ENCODE results near the gene ENGASE.

GRCh38 chr17:79029327-79030009 is 45.2 kb upstream of the ENGASE start:
- TF ChIP-seq TAF1 (IDR thresholded peaks at IDR 0.05; ENCODE audit: borderline replicate concordance, insufficient read depth, low read length), result no peak
- no peak for TF ChIP-seq REST (IDR thresholded peaks at IDR 0.05; ENCODE audit: insufficient read depth in 1 of 2, low read depth in 2 of 2, low read length in 2 of 2)
